GM18498 (cell line): ENCODE measurements around the gene SPDEF.

ENCODE experiments used
- ATAC-seq: cut with Tn5 transposase; IDR thresholded peaks from one replicate; pipeline ENCODE4 v1.9.1; 2021; ENCODE audit warnings: mild to moderate bottlenecking, moderate library complexity; ENCODE audit not compliant: unreplicated experiment

SPDEF gene

DNA sequence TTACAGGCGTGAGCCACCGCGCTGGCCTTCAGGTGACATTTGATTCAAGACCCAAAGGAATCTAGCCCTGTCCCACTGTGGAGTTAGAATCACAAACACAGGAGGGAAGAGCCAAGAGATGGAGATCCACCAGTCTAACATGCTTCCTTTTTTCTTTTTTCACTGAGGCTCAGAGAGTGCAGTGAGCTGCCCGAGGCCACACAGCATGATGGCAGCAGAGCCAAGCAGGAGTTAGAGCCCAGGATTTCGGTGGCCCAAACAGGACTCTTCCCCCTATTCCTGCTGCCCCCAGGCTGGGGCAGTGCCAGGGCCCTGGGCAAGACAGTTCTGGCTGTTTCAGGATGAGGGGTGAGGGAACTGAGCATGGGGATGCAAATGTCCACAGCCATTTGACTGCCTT, 8.1 kb upstream of the SPDEF start:
- no peak for ATAC-seq

GRCh38 chr6:34563513-34563870, 7.4 kb upstream of the SPDEF start:
- ATAC-seq: no peak

DNA sequence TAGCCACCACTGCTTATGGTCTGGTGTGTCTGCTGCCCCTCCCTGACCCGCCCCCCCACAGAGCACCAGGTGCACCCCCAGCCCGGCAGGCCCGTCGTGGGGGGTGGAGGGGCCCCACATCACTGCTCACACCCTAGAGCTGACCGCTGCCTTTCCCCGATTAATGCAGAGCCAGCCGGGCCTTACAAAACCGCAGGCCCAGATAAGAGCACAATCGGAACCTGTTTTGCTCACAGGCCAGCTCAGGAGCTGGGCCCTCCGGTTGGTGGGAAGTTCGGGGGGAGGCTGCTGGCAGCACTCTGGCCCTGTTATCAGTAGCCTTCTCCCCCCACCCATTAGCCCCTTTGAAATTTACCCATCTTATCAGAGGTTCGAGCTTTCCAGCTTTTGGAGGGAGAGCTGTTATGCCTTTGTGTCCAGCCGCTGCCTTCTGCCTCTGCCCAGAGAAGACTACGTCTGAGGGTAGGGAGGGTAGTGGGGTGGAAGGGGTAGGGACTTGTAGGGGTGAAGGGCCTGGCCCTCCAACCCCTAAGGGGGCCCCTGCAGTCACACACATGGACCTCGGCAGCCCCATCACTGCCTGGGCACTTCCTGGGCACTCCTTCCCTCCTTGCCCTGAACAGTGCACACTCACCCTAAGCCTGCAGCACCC, 6.9 kb upstream of the SPDEF start:
- no peak for ATAC-seq

- ATAC-seq: no peak
Measured at GRCh38 chr6:34562350-34562749, 6.2 kb upstream of the SPDEF start.

DNA sequence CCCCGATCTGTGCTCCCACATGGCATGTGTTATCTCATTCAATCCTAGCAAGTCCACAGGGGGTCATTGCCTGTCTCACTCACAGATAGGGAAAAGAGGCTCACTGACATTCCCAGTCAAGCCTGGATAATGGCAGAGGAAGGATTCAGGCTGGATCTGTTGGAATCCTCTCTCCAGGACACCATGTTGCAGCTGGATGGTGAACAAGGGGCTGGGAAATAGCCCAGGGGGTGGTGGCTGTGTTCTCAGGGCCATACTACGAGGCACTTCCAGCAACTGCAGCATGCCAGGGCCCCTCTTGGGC, 5.0 kb upstream of the SPDEF start:
- ATAC-seq: no peak

GRCh38 chr6:34560366-34561226, 4.5 kb upstream of the SPDEF start:
- no peak for ATAC-seq

GRCh38 chr6:34559651-34560365, 3.7 kb upstream of the SPDEF start:
- ATAC-seq: no peak

DNA sequence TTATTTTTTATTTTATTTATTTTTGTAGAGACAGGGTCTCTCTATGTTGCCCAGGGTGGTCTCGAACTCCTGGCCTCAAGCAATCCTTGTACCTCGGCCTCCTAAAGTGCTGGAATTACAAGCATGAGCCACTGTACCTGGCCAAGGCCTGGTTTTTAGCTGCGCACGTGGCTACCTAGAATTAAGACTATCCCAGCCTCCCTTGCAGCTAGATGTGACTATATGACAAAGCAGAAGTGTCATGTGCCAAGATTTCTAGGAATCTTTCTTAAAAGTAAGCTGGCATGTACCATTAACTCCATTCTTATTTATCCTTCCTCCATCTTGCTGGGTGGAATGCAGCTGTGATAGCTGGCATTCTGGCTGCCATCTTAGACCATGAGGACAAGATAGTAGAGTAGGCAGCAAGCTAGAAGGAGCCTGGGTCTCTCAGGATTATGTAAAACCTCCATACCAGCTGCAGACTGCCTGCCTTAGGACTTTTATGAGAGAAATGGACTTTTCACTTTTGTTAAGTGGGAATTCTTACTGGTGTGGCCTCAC, 2.1 kb upstream of the SPDEF start:
- no peak for ATAC-seq

DNA sequence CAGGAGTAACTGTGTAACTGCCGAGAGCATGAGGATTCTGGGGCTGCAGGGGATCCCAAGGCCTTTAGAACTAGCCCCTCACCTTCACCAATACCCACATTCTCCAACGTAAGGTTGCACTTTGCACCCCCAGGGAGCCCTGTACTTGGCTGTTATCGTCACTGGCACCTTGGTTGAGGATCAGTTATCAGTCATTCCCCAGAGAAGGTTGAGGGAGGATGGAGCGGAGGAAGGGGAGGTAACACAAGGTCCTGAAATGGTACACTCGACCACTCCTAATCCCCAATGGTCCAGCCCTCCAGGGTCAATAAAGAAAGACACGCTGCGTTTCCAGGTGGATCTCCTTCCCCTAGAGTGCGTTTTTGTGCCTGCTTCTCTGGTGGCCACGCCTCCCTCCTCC, 1.1 kb upstream of the SPDEF start:
- no peak for ATAC-seq

DNA sequence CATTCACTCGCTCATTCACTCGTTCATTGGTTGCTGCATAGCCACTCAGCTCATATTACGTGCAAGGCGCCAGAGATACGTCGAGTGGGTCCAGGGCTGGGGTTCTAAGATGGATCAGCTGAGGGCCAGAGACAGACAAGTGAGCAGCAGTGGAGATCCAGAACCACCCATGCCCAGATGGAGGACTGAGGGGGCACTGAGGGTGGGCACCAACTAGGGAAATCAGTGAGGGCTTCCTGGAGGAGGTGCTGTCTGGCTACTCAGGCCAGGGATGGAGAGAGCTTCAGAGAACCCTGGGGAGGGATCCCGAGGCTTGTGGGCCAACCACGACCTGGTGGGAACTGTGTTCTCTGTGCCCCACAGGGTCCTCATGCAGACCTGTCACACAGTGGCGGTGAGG, 364 bp upstream of the SPDEF start:
- no peak for ATAC-seq

DNA sequence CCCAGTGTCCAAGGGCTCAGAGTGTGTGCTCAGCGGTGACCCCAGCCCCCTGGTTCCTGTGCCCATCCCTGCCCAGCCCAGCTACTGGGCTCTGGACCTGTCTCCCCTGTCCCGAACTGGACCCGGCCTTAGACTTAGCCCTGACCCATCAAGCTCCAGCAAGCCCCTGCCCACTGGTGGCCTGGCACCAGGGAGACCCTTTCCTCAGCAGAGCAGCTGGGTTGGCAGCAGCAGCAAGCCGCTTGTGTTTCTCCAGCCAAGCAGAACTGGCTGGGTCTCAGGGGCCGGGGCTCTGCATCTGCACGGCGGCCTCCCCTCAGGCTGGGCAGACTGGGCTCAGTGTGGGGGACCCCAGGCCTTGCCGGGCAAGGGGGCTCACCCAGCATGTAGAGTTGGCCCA, 801 bp downstream of the SPDEF start:
- no peak for ATAC-seq

- no peak for ATAC-seq
Measured at GRCh38 chr6:34555007-34555322, 1.2 kb downstream of the SPDEF start.

- ATAC-seq: no peak
Measured at GRCh38 chr6:34554291-34555006, 1.7 kb downstream of the SPDEF start.

GRCh38 chr6:34553750-34554149, 2.4 kb downstream of the SPDEF start:
- no peak for ATAC-seq

GRCh38 chr6:34553146-34553545, 3.0 kb downstream of the SPDEF start:
- ATAC-seq: no peak

DNA sequence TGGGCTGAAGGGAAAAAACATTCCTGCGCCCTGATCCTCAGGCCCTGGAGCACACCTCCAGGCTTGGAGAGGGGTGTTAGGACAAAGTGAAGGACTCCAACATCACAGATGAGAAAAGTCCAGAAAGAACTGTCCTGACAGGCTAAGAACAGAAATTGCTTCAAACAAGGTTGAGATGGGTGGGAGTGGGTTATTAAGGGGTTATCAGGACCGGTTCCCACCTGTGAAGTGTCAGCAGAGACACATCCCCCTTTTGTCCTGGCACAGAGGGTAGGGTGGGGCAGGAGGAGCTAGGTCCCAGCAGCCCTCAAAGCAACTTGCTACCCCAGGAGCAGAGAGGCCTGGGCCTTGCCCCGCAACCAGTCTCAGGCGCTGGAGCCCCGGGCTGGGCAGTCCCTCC, 3.5 kb downstream of the SPDEF start:
- ATAC-seq: no peak

GRCh38 chr6:34551720-34552119, 4.4 kb downstream of the SPDEF start:
- ATAC-seq: no peak

GRCh38 chr6:34549804-34550202, 6.3 kb downstream of the SPDEF start:
- ATAC-seq: no peak

DNA sequence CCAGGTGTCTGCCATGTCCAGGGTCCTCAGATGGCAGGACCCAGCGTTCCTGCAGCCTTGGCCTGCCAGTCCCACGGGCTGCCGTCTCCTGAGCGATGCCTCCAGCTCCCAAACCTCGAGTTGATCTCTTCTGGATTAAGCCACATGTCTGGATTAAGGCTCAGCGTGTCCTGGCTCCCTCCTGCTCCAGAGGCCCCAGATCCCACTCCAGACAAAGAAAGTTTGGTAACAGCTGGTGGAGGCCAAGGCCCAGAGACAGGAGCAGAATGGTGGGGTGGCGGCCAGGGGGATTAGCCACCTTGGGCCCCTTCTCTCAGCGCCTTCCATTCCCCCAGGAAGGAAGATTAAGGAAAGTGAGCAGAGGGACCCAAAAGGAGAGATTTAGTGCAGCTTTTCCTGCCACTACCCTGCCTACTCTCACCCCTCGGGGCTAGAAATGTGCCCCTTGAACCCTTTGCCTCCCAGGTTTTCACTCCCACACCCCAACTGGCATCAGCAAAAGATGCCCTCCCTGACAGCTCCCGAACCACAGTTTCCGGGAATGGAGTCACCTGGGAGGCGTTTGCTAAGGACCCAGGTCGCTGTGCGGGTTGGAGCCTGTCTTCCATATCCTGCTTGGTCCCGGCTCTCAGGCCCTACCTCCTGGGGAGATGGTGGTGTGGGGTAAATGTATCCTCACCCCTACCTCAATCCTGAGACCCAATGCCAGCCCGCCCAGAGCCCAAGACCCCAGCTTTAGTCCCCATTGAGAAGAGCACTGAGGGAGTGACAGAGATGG, 6.9 kb downstream of the SPDEF start:
- no peak for ATAC-seq
